ENCODE data around the gene KATNA1.
"Not testable (repeated sequence)": the region's sequence is repeated elsewhere in the genome, so short reads cannot be mapped to it uniquely, and the experiment has no call there.

DNA sequence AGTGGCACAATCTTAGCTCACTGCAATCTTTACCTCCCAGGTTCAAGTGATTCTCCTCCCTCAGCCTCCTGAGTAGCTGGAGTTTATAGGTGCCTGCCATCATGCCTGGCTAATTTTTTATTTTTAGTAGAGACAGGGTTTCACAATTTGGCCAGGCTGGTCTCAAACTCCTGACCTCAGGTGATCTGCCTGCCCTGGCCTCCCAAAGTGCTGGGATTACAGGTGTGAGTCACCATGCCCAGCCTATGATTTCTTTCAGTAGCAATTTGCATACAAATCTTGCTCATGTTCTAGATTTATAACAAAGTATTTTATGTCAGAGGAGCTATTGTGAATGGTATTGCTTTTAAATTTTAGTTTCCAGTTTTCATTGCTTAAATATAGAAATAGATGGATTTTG, 23.8 kb upstream of the KATNA1 start:
- not testable (repeated sequence) for TF ChIP-seq ZFX (IDR thresholded peaks at IDR 0.05; ENCODE audit: borderline replicate concordance); CTCF (IDR thresholded peaks at IDR 0.05)

Measured in 22Rv1 (cell line).